Esophagus muscularis mucosa (tissue), 4 donors: Measurements from ENCODE around the gene ADAD2. TPM values are rescaled to one million over a fixed set of nuclear protein-coding genes. Genes with fewer than 3 reads are reported as not detected.
A peak's percentile ranks its signal among the peaks of the same experiment; 100 is the strongest.

Source experiments
- DNase-seq: peaks from one replicate; pipeline ENCODE4 v3.0.0-alpha.2; 2017; ENCODE audit errors: extremely low spot score
- H3K27ac ChIP-seq, 4 donors: fragments of 200-600 bp; sonication (generic); replicated peaks in 1 of 4; 1 replicate in 3 of 4; 2 replicates in 1 of 4; pipeline ENCODE4 v1.5.1; 2016 to 2019; ENCODE audit warnings: mild to moderate bottlenecking in 1 of 4
- H3K27me3 ChIP-seq, 4 donors: fragments of 200-600 bp; sonication (generic); one replicate each; pipeline versions ENCODE4 v1.5.1 to v1.6.0; 2016 to 2019
- H3K36me3 ChIP-seq, 4 donors: fragments of 200-600 bp; sonication (generic); one replicate each; pipeline ENCODE4 v1.5.1; 2016 to 2019
- H3K4me1 ChIP-seq, 4 donors: fragments of 200-600 bp; sonication (generic); one replicate each; pipeline ENCODE4 v1.5.1; 2016 to 2019
- H3K4me3 ChIP-seq, 4 donors: fragments of 200-600 bp; sonication (generic); 1 replicate in 2 of 4; 2 replicates in 2 of 4; pipeline ENCODE4 v1.5.1; 2016 to 2019; ENCODE audit warnings: mild to moderate bottlenecking in 4 of 4, moderate library complexity in 1 of 4
- H3K9me3 ChIP-seq, 4 donors: fragments of 200-600 bp; sonication (generic); 1 replicate in 3 of 4; 2 replicates in 1 of 4; pipeline ENCODE4 v1.5.1; 2016 to 2019
- EP300 ChIP-seq: sonication (generic); formaldehyde crosslinking; IDR thresholded peaks from one replicate; pipeline ENCODE4 v1.6.1; 2017; ENCODE audit warnings: antibody characterized with exemption
- POLR2A ChIP-seq: fragments of 450-650 bp; IDR thresholded peaks from one replicate; pipeline ENCODE4 v1.6.1; 2017; ENCODE audit warnings: antibody characterized with exemption, moderate library complexity, mild to moderate bottlenecking, low read depth
- POLR2AphosphoS5 ChIP-seq, 2 donors: sonication (generic); formaldehyde crosslinking; IDR thresholded peaks; one replicate each; pipeline ENCODE4 v1.6.1; 2017; ENCODE audit warnings: antibody characterized with exemption in 2 of 2
- WGBS: methylation state at CpG from one replicate; pipeline ENCODE4 v1.1.5; 2018; 5-methylcytosine and 5-hydroxymethylcytosine counted together
- intact Hi-C: fragments of 100-400 bp; cut with DNase I; formaldehyde crosslinking; loops from one replicate; pipeline ENCODE4 v1.15.1; 2023
- total RNA-seq, 4 donors: library from RNA; depleted of rRNA; stranded (reverse); fragments of >200 nt; gene quantifications; one replicate each; pipeline versions ENCODE4 v1.1.0 to v1.2.1, GENCODE V29; 2016
- TF ChIP-seq, protein P1 (sequence below), 3 experiments: fragments of 200-600 bp in 2 of 3; fragments of 450-650 bp in 1 of 3; sonication (generic) in 2 of 3; IDR thresholded peaks; one replicate each; pipeline ENCODE4 v1.5.1; 2017 to 2019; ENCODE audit warnings: antibody characterized with exemption in 3 of 3, mild to moderate bottlenecking in 2 of 3, moderate library complexity in 1 of 3

ADAD2 gene
- under 1 TPM in 3 of 4 donors, not detected in 1; 0.42 to 0.83 (median 0.80) TPM for total RNA-seq

DNA sequence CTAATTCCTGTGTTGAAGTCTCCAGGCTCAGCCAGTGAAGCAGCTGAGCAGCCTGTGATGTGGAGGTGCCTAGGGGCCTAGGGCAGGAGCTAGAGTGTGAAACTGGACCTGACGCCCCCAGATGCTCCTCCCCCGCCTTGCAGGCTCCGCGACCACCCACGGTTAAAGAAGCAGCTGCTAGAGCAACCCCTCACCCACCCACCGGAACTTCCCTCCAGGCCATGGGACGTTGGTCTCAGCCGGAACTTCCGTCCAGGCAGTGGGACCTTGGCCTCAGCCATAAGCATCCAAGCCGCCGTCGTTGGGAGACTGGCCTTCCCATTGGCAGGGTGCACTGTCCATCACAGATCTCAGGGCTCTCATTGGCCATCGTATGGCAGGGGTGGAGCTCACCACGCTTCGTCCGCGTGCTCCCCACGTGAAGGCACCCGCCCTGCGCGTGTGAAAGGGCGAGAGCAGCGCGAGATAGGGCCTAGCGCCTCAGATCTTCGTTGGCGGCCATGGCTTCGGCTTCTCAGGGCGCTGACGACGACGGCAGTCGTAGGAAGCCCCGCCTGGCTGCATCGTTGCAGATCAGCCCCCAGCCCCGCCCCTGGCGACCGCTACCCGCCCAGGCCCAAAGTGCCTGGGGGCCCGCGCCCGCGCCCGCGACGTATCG lies at the start of gene ADAD2:
Gene ADAD2, plus strand, starts transcription at position 427 of the 658 bp plus-strand sequence. Its CDS starts 74 bp downstream, at position 501.
- H3K4me3 ChIP-seq: no peak within 1 kb of the TSS
- intact Hi-C loops: no loop called here
- peaks cover 5 to 11% (median 7%) of the 10 kb centered on the region in 4 donors for H3K4me1 ChIP-seq
- H3K36me3 ChIP-seq: no peaks in the 10 kb centered on the region
- no peak within 1 kb of the TSS for H3K27ac ChIP-seq
- DNase-seq: no peak
- peaks cover 0 to 12% (median 0%) of the 10 kb centered on the region in 4 donors for H3K27me3 ChIP-seq
- TF ChIP-seq EP300 (no peak), POLR2A (no peak), POLR2AphosphoS5 (IDR thresholded peaks at IDR 0.05) (no peak)
- TF ChIP-seq, protein P1, sequence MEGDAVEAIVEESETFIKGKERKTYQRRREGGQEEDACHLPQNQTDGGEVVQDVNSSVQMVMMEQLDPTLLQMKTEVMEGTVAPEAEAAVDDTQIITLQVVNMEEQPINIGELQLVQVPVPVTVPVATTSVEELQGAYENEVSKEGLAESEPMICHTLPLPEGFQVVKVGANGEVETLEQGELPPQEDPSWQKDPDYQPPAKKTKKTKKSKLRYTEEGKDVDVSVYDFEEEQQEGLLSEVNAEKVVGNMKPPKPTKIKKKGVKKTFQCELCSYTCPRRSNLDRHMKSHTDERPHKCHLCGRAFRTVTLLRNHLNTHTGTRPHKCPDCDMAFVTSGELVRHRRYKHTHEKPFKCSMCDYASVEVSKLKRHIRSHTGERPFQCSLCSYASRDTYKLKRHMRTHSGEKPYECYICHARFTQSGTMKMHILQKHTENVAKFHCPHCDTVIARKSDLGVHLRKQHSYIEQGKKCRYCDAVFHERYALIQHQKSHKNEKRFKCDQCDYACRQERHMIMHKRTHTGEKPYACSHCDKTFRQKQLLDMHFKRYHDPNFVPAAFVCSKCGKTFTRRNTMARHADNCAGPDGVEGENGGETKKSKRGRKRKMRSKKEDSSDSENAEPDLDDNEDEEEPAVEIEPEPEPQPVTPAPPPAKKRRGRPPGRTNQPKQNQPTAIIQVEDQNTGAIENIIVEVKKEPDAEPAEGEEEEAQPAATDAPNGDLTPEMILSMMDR (IDR thresholded peaks at IDR 0.05): no peak
- no peaks in the 10 kb centered on the region for H3K9me3 ChIP-seq
- 90% methylated on average over 29 of the region's 47 CpGs for WGBS

DNA sequence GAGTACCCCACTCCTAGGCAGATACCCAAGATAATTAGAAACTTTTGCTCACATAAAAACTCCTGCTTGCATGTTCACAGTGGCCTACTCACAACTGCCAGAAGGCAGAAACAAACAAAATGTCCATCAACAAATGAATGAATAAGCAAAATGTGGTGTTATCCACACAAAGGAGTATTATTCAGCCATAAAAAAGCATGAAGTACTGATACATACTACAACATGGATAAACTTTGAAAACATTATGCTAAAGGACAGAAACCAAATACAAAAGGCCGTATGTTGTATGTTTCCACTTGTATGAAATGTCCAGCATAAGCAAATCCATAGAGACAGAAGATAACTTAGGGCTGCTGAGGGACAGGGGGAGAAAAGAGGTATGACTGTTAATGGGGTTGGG lies 47.9 kb upstream of the ADAD2 start:
- intact Hi-C loops: no loop called here

DNA sequence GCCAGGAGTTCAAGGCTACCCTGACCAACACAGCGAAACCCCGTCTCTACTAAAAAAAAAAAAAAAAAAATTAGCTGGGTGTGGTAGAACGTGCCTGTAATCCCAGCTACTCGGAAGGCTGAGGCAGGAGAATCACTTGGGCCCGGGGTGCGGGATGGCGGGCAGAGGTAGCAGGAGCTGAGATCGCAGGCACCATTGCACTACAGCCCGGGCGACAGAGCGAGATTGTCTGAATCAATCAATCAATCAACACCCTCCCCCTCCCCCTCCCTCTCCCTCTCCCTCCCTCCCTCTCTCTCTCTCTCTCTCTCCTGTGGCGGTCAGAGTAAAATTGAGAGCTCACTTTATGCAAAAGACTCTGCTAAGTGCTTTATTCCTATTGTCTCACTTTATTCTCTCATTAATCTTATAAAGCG lies 47.2 kb upstream of the ADAD2 start:
- Histone ChIP-seq H3K4me3 (peak overlapping the region; percentile 88 to 99 (median 96)), H3K27me3 (no peaks in the 10 kb centered on the region), H3K9me3 (no peaks in the 10 kb centered on the region), H3K27ac (no peak overlapping the region), H3K36me3 (no peaks in the 10 kb centered on the region), H3K4me1 (peaks cover 3 to 21% (median 18%) of the 10 kb centered on the region in 4 donors)
- intact Hi-C loops: no loop called here
- no peak for DNase-seq
- WGBS: 32% methylated on average over 13 of the region's 13 CpGs
- TF ChIP-seq, protein P1 (IDR thresholded peaks at IDR 0.05): no peak
- no peak for TF ChIP-seq POLR2AphosphoS5 (IDR thresholded peaks at IDR 0.05)
- no peak for TF ChIP-seq EP300
- no peak for TF ChIP-seq POLR2A

More for the DNA sequence above, 47.9 kb upstream of the ADAD2 start:
- no peaks in the 10 kb centered on the region for H3K27me3 ChIP-seq
- H3K27ac ChIP-seq: no peak overlapping the region
- no peak for DNase-seq
- H3K4me3 ChIP-seq: no peak overlapping the region
- H3K9me3 ChIP-seq: no peaks in the 10 kb centered on the region
- TF ChIP-seq POLR2AphosphoS5 (IDR thresholded peaks at IDR 0.05): no peak
- TF ChIP-seq, protein P1 (IDR thresholded peaks at IDR 0.05): no peak
- no peak for TF ChIP-seq EP300
- no peak for TF ChIP-seq POLR2A
- peaks cover 3 to 21% (median 18%) of the 10 kb centered on the region in 4 donors for H3K4me1 ChIP-seq
- H3K36me3 ChIP-seq: no peaks in the 10 kb centered on the region
- WGBS: 89% methylated on average over 1 of the region's 1 CpG

DNA sequence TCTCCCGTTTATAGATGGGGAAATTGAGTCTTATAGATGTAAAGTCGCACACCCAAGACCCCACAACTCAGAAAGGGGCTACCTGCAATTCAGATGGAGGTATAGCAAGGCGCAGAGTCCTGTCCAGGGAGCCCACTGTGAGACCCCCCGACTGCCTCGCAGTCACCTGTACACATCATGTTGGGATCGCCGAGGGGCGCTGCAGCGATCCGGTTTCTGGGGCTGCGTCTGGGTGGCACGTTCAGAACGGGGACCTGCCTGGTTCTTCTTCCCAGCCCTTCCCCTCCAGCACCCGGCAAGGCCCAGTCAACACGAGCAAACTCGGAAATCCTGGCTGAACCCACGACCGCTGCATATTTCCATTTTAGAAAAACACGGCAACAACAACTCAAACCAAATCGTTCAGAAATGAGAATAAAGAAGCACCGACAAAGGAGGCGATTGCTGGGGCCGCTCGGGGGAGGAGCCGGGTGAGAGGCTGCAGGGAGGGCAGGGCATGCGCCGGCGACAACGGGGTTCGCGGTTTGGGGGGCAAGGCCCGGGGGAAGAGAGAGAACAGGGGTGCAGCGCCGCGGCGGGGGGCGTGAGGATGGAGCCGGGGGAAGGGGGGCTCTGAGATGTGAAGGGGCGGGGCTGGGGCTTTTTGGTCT lies 46.6 kb upstream of the ADAD2 start:
- H3K27ac ChIP-seq: peak overlapping the region; percentile 65 to 84 (median 75)
- H3K4me3 ChIP-seq: peak overlapping the region; percentile 88 to 99 (median 96)
- no peak for DNase-seq
- H3K36me3 ChIP-seq: no peaks in the 10 kb centered on the region
- no peaks in the 10 kb centered on the region for H3K27me3 ChIP-seq
- 3% methylated on average over 30 of the region's 39 CpGs for WGBS
- H3K9me3 ChIP-seq: no peaks in the 10 kb centered on the region
- TF ChIP-seq POLR2AphosphoS5 (IDR thresholded peaks at IDR 0.05) (no peak), EP300 (no peak), POLR2A (no peak)
- TF ChIP-seq, protein P1 (IDR thresholded peaks at IDR 0.05): peak in 1 of 3 experiments; percentile 7
- intact Hi-C loops: no loop called here
- H3K4me1 ChIP-seq: peaks cover 3 to 21% (median 18%) of the 10 kb centered on the region in 4 donors
